Esophagus muscularis mucosa (tissue), 4 donors: ENCODE measurements around the gene CACNA1E.

Source experiments
- EP300 ChIP-seq: sonication (generic); formaldehyde crosslinking; IDR thresholded peaks from one replicate; pipeline ENCODE4 v1.6.1; 2017; ENCODE audit warnings: antibody characterized with exemption
- POLR2A ChIP-seq: fragments of 450-650 bp; IDR thresholded peaks from one replicate; pipeline ENCODE4 v1.6.1; 2017; ENCODE audit warnings: antibody characterized with exemption, moderate library complexity, mild to moderate bottlenecking, low read depth
- TF ChIP-seq, protein P1 (sequence below), 3 experiments: fragments of 200-600 bp in 2 of 3; fragments of 450-650 bp in 1 of 3; sonication (generic) in 2 of 3; IDR thresholded peaks; one replicate each; pipeline ENCODE4 v1.5.1; 2017 to 2019; ENCODE audit warnings: antibody characterized with exemption in 3 of 3, mild to moderate bottlenecking in 2 of 3, moderate library complexity in 1 of 3

- no peak for TF ChIP-seq POLR2A
- TF ChIP-seq, protein P1, sequence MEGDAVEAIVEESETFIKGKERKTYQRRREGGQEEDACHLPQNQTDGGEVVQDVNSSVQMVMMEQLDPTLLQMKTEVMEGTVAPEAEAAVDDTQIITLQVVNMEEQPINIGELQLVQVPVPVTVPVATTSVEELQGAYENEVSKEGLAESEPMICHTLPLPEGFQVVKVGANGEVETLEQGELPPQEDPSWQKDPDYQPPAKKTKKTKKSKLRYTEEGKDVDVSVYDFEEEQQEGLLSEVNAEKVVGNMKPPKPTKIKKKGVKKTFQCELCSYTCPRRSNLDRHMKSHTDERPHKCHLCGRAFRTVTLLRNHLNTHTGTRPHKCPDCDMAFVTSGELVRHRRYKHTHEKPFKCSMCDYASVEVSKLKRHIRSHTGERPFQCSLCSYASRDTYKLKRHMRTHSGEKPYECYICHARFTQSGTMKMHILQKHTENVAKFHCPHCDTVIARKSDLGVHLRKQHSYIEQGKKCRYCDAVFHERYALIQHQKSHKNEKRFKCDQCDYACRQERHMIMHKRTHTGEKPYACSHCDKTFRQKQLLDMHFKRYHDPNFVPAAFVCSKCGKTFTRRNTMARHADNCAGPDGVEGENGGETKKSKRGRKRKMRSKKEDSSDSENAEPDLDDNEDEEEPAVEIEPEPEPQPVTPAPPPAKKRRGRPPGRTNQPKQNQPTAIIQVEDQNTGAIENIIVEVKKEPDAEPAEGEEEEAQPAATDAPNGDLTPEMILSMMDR (IDR thresholded peaks at IDR 0.05): no peak
- TF ChIP-seq EP300: no peak
These were observed 333.8 kb downstream of the CACNA1E start for GRCh38 chr1:181817091-181817490.
